ENCODE measurements around the gene CNGB1.

CNGB1 gene

GRCh38 chr16:57904101-57904500 lies 66.8 kb downstream of the CNGB1 start:
- no peaks in the 10 kb centered on the region for H3K36me3 ChIP-seq (ENCODE audit: insufficient read depth, low read length)
- H3K4me1 ChIP-seq (ENCODE audit: insufficient read depth, low read length): no peaks in the 10 kb centered on the region
- H3K9ac ChIP-seq (ENCODE audit: low read depth, low read length): no peak overlapping the region
- no peak overlapping the region for H3K27ac ChIP-seq (ENCODE audit: low read length)
- DNase-seq (no peak), ATAC-seq (ENCODE audit: insufficient read depth, low read depth) (no peak)
- no peak overlapping the region for H3K4me2 ChIP-seq (ENCODE audit: insufficient read depth, low read length)
- peaks cover 4% of the 10 kb centered on the region; the same call in 1 of the 2 replicates for H4K20me1 ChIP-seq (ENCODE audit: insufficient read depth, low read length)
- H3K9me3 ChIP-seq (ENCODE audit: insufficient read depth, low read length, severe bottlenecking): no peaks in the 10 kb centered on the region
- no peak for TF ChIP-seq EZH2 (IDR thresholded peaks at IDR 0.05; ENCODE audit: borderline replicate concordance, low read depth, low read length, severe bottlenecking)
- no peak for TF ChIP-seq CTCF (IDR thresholded peaks at IDR 0.05; ENCODE audit: borderline replicate concordance, extremely low read depth, low read length, poor library complexity, severe bottlenecking)
- no peak overlapping the region for H3K4me3 ChIP-seq (ENCODE audit: low read depth in 1 of 2, low read length in 2 of 2)
- no peak overlapping the region for H2AFZ ChIP-seq (ENCODE audit: low read depth, low read length)
- H3K79me2 ChIP-seq (ENCODE audit: insufficient read depth, low read length): no peaks in the 10 kb centered on the region
- H3K27me3 ChIP-seq (ENCODE audit: insufficient read depth, low read length, poor library complexity): peaks cover 9% of the 10 kb centered on the region

- H3K79me2 ChIP-seq (ENCODE audit: insufficient read depth, low read length): no peaks in the 10 kb centered on the region
- no peaks in the 10 kb centered on the region for H3K9me3 ChIP-seq (ENCODE audit: insufficient read depth, low read length, severe bottlenecking)
- peaks cover 9% of the 10 kb centered on the region for H3K27me3 ChIP-seq (ENCODE audit: insufficient read depth, low read length, poor library complexity)
- no peaks in the 10 kb centered on the region for H3K4me1 ChIP-seq (ENCODE audit: insufficient read depth, low read length)
- H2AFZ ChIP-seq (ENCODE audit: low read depth, low read length): no peak overlapping the region
- H3K36me3 ChIP-seq (ENCODE audit: insufficient read depth, low read length): no peaks in the 10 kb centered on the region
- no peak overlapping the region for H3K9ac ChIP-seq (ENCODE audit: low read depth, low read length)
- no peak overlapping the region for H3K4me2 ChIP-seq (ENCODE audit: insufficient read depth, low read length)
- no peak overlapping the region for H3K27ac ChIP-seq (ENCODE audit: low read length)
- ATAC-seq (ENCODE audit: insufficient read depth, low read depth) (no peak), DNase-seq (no peak)
- H3K4me3 ChIP-seq (ENCODE audit: low read depth in 1 of 2, low read length in 2 of 2): no peak overlapping the region
- TF ChIP-seq CTCF (IDR thresholded peaks at IDR 0.05; ENCODE audit: borderline replicate concordance, extremely low read depth, low read length, poor library complexity, severe bottlenecking) (no peak), EZH2 (IDR thresholded peaks at IDR 0.05; ENCODE audit: borderline replicate concordance, low read depth, low read length, severe bottlenecking) (no peak)
- peaks cover 6% of the 10 kb centered on the region; the same call in 1 of the 2 replicates for H4K20me1 ChIP-seq (ENCODE audit: insufficient read depth, low read length)
Observed at GRCh38 chr16:57903656-57904055, 67.3 kb downstream of the CNGB1 start.

- Histone ChIP-seq H3K27ac (ENCODE audit: low read length) (no peak overlapping the region), H3K9ac (ENCODE audit: low read depth, low read length) (no peak overlapping the region), H3K27me3 (ENCODE audit: insufficient read depth, low read length, poor library complexity) (peaks cover 9% of the 10 kb centered on the region), H3K9me3 (ENCODE audit: insufficient read depth, low read length, severe bottlenecking) (no peaks in the 10 kb centered on the region), H3K79me2 (ENCODE audit: insufficient read depth, low read length) (no peaks in the 10 kb centered on the region), H3K4me3 (ENCODE audit: low read depth in 1 of 2, low read length in 2 of 2) (no peak overlapping the region), H3K36me3 (ENCODE audit: insufficient read depth, low read length) (no peaks in the 10 kb centered on the region), H2AFZ (ENCODE audit: low read depth, low read length) (no peak overlapping the region), H3K4me2 (ENCODE audit: insufficient read depth, low read length) (no peak overlapping the region), H3K4me1 (ENCODE audit: insufficient read depth, low read length) (no peaks in the 10 kb centered on the region), H4K20me1 (ENCODE audit: insufficient read depth, low read length) (peaks cover 6% of the 10 kb centered on the region; the same call in 1 of the 2 replicates)
- TF ChIP-seq CTCF (IDR thresholded peaks at IDR 0.05; ENCODE audit: borderline replicate concordance, extremely low read depth, low read length, poor library complexity, severe bottlenecking) (no peak), EZH2 (IDR thresholded peaks at IDR 0.05; ENCODE audit: borderline replicate concordance, low read depth, low read length, severe bottlenecking) (no peak)
- no peak for DNase-seq
- no peak for ATAC-seq (ENCODE audit: insufficient read depth, low read depth)
Observed at GRCh38 chr16:57901480-57902069, 69.4 kb downstream of the CNGB1 start.

Data from DND-41 (cell line).